Activated CD4-positive, CD25-positive, alpha-beta regulatory T cell (primary cell): ENCODE measurements around the gene IGSF11.
"Not testable (repeated sequence)": the region's sequence is repeated elsewhere in the genome, so short reads cannot be mapped to it uniquely, and the experiment has no call there.

Experiments used
- DNase-seq, 4 experiments: peaks; one replicate each; lab custom pipeline; 2025; lab: John Stamatoyannopoulos, UW

The IGSF11 gene

GRCh38 chr3:118868051-118868450, 166.6 kb downstream of the IGSF11 start:
- DNase-seq = no peak

- DNase-seq = no peak
Measured at GRCh38 chr3:118863731-118864322, 170.8 kb downstream of the IGSF11 start.

- DNase-seq = no peak
Measured at GRCh38 chr3:118859950-118860349, 174.7 kb downstream of the IGSF11 start.

- not testable (repeated sequence) for DNase-seq
Measured at GRCh38 chr3:118851466-118852193, 183.0 kb downstream of the IGSF11 start.

GRCh38 chr3:118850687-118851086, 184.0 kb downstream of the IGSF11 start:
- no peak for DNase-seq
